CD1c-positive myeloid dendritic cell (primary cell): ENCODE measurements around the gene KRTAP5-5.
"Not testable (repeated sequence)": the region's sequence is repeated elsewhere in the genome, so short reads cannot be mapped to it uniquely, and the experiment has no call there.

ENCODE experiments used
- DNase-seq: peaks from one replicate; pipeline ENCODE4 v3.0.0-alpha.2; 2016; ENCODE audit errors: extremely low spot score

Gene KRTAP5-5

GRCh38 chr11:1607156-1607845 lies 22.3 kb upstream of the KRTAP5-5 start:
- not testable (repeated sequence) for DNase-seq

GRCh38 chr11:1607901-1608300 lies 21.7 kb upstream of the KRTAP5-5 start:
- not testable (repeated sequence) for DNase-seq

GRCh38 chr11:1608363-1608762 lies 21.2 kb upstream of the KRTAP5-5 start, which contains the start of gene KRTAP5-3:
KRTAP5-3 (minus strand) TSS chr11:1608463; CDS start chr11:1608385, 78 bp downstream.
- no peak for DNase-seq

GRCh38 chr11:1618231-1618630 lies 11.3 kb upstream of the KRTAP5-5 start:
- no peak for DNase-seq

GRCh38 chr11:1619449-1619848 lies 10.1 kb upstream of the KRTAP5-5 start:
- peak; percentile 61 for DNase-seq

GRCh38 chr11:1622086-1622485 lies 7.5 kb upstream of the KRTAP5-5 start, which contains the start of gene KRTAP5-4:
KRTAP5-4 (minus strand) TSS chr11:1622138; CDS start chr11:1622093, 45 bp downstream.
- no peak for DNase-seq

GRCh38 chr11:1623716-1624115 lies 5.9 kb upstream of the KRTAP5-5 start:
- DNase-seq = no peak

- no peak for DNase-seq
Measured at GRCh38 chr11:1624621-1625020, 5.0 kb upstream of the KRTAP5-5 start.

GRCh38 chr11:1625541-1625940 lies 4.0 kb upstream of the KRTAP5-5 start:
- no peak for DNase-seq

GRCh38 chr11:1628506-1629325 lies 859 bp upstream of the KRTAP5-5 start:
- DNase-seq = peak; percentile 46

GRCh38 chr11:1630271-1630670 lies 696 bp downstream of the KRTAP5-5 start:
- DNase-seq = no peak

GRCh38 chr11:1631066-1631568 lies 1.5 kb downstream of the KRTAP5-5 start:
- no peak for DNase-seq

- DNase-seq = no peak
Measured at GRCh38 chr11:1632053-1632714, 2.6 kb downstream of the KRTAP5-5 start.

- DNase-seq = no peak
Measured at GRCh38 chr11:1633864-1634263, 4.3 kb downstream of the KRTAP5-5 start.

GRCh38 chr11:1636291-1636950 lies 6.8 kb downstream of the KRTAP5-5 start:
- no peak for DNase-seq

GRCh38 chr11:1637628-1638027 lies 8.1 kb downstream of the KRTAP5-5 start:
- no peak for DNase-seq

GRCh38 chr11:1638344-1638743 lies 8.8 kb downstream of the KRTAP5-5 start:
- no peak for DNase-seq

GRCh38 chr11:1639102-1639620 lies 9.6 kb downstream of the KRTAP5-5 start:
- no peak for DNase-seq

- no peak for DNase-seq
Measured at GRCh38 chr11:1639666-1640065, 10.1 kb downstream of the KRTAP5-5 start.

- DNase-seq = peak; percentile 38
Measured at GRCh38 chr11:1640076-1640946, 10.7 kb downstream of the KRTAP5-5 start.
